NCI-H1436 (cell line): ENCODE data around the gene POU2F3.

Experiments used
- DNase-seq: peaks from one replicate; lab custom pipeline; 2025; lab: John Stamatoyannopoulos, UW

POU2F3 gene

GRCh38 chr11:120316880-120317688, 77.1 kb downstream of the POU2F3 start:
- DNase-seq: no peak

GRCh38 chr11:120317689-120318480, 77.9 kb downstream of the POU2F3 start:
- DNase-seq: no peak

GRCh38 chr11:120318906-120319305, 79.0 kb downstream of the POU2F3 start:
- no peak for DNase-seq

- peak; percentile 81 for DNase-seq
Observed at GRCh38 chr11:120324932-120325810, 85.2 kb downstream of the POU2F3 start, which contains the start of gene TLCD5. Gene TLCD5, plus strand, starts transcription at chr11:120325299. Its CDS starts 2,143 bp downstream, at chr11:120327442.

- no peak for DNase-seq
Observed at GRCh38 chr11:120326228-120326627, 86.3 kb downstream of the POU2F3 start.

GRCh38 chr11:120326845-120327281, 86.9 kb downstream of the POU2F3 start:
- no peak for DNase-seq

GRCh38 chr11:120327311-120327710, 87.4 kb downstream of the POU2F3 start:
- no peak for DNase-seq

- DNase-seq: no peak
Observed at GRCh38 chr11:120329556-120329955, 89.6 kb downstream of the POU2F3 start.

- no peak for DNase-seq
Observed at GRCh38 chr11:120330045-120330444, 90.1 kb downstream of the POU2F3 start.

- DNase-seq: no peak
Observed at GRCh38 chr11:120331301-120331996, 91.5 kb downstream of the POU2F3 start.

GRCh38 chr11:120332822-120333716, 93.1 kb downstream of the POU2F3 start:
- DNase-seq: no peak

GRCh38 chr11:120333801-120334200, 93.9 kb downstream of the POU2F3 start:
- DNase-seq: no peak

- DNase-seq: no peak
Observed at GRCh38 chr11:120334332-120334731, 94.4 kb downstream of the POU2F3 start.

- peak; percentile 52 for DNase-seq
Observed at GRCh38 chr11:120334894-120335462, 95.0 kb downstream of the POU2F3 start.

GRCh38 chr11:120335556-120335907, 95.6 kb downstream of the POU2F3 start:
- DNase-seq: peak; percentile 55

- DNase-seq: peak; percentile 88
Observed at GRCh38 chr11:120335908-120336640, 96.1 kb downstream of the POU2F3 start, which contains the start of gene ARHGEF12. Gene ARHGEF12, plus strand, starts transcription at chr11:120336413. Its CDS starts 831 bp downstream, at chr11:120337244.

GRCh38 chr11:120336641-120337354, 96.9 kb downstream of the POU2F3 start:
- no peak for DNase-seq

GRCh38 chr11:120337355-120338106, 97.6 kb downstream of the POU2F3 start:
- DNase-seq: no peak
